HG02970 (cell line): Measurements from ENCODE around the gene ADAMTS2.
"Not testable (repeated sequence)": the region's sequence is repeated elsewhere in the genome, so short reads cannot be mapped to it uniquely, and the experiment has no call there.

Source experiments
- ATAC-seq: cut with Tn5 transposase; IDR thresholded peaks from one replicate; pipeline ENCODE4 v1.9.1; 2021; ENCODE audit warnings: mild to moderate bottlenecking, moderate library complexity, moderate number of reproducible peaks; ENCODE audit not compliant: unreplicated experiment, low FRiP score

The ADAMTS2 gene

DNA sequence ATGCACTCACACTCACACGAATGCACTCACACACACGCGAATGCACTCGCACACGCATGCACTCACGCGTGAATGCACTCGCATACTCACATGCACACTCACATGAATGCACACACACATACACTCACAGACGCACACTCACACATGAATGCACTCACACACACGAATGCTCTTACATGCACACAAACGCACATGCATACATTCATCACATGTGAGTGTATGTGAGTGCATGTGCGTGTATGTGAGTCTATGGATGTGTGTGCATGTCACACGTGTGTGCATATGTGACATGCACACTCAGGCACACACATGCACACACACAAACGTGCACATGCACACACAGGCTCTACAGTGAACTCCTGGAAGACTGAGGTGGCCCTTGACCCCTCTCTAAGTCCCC lies 121.7 kb downstream of the ADAMTS2 start:
- no peak for ATAC-seq

DNA sequence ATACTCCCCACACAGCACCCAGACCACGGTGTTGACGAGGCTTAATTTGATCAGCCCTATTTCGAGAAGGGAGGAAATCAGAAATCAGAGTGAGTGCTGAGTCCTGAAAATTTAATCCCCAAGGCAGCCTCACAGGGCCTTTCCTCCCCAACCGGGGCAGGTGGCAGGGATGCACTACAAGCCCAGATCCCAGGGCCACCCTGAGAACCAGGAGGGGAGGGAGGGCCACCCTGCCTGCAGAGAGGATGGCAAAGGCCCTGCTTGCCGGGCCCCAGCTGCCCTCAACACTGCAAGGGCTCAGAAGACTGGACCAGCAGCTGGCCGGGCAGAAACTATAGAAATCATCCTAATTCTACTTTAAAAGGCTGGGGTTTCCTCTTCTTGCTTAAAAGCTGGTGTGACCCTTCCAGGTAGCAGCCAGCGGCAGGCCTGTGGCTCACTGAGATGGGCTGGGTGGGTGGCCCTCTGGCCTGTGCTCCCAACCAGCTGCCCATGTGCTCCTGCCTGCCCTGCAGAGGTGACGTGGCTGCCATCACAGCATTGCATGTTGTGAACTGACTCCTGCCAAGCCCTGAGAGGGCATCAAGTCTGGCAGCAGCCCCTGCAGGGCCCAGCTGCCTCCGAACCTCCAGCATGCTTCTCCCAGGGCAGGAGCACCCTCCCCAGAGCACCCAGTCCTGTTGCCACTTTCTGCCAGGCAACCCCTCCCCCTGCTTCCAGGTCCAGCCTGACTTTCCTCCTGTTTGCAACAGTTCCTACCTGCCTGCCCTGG lies 122.8 kb downstream of the ADAMTS2 start:
- no peak for ATAC-seq

DNA sequence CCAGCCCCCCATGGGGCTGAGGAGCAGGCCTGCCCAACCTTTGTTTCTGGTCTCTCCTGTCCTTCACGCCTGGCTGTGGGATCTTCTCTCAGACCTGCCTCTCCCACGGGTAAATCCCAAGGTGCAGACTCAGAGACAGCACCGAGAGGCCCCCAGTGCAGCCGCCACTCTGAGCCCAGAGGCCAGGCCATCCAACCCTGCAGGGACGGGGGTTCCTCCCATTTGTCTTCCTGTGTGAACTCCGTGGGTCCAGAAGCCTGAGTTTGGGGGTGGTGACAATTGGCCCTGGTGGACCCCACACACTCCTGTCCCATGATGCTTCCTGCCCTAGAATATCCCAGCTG lies 123.4 kb downstream of the ADAMTS2 start:
- ATAC-seq = no peak

DNA sequence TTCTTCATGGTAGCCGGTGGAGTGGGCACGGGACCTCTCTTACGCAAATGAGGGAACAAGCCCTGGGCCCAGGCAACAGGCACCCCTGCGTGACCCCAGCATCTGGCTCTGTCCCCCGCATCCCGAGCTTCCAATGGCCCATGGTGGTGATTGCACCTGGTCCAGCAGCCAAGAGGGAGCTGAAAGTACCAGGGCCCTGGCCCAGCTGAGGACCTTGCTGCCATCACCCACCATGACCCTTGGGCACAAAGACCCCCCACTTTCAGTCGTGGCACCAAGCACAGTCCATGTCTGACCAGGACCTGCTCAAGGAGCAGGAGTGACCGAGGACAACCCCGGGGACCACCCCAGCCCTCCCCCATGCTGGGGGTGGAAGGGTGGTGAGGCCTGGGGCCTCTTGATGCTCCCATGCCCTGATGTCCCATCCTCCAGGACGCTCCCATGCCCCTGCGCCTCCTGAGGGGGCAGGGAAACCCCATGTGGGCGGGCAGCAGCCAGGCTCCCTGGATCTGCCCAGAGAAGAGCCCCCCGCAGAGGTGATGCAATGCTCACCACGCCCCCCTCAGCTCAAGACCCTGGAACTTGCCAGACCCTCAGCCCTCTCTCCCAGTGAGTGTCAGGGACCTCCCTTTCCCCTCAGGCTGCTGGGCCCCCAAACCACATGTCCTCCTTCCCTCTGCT lies 123.9 kb downstream of the ADAMTS2 start:
- ATAC-seq = no peak

DNA sequence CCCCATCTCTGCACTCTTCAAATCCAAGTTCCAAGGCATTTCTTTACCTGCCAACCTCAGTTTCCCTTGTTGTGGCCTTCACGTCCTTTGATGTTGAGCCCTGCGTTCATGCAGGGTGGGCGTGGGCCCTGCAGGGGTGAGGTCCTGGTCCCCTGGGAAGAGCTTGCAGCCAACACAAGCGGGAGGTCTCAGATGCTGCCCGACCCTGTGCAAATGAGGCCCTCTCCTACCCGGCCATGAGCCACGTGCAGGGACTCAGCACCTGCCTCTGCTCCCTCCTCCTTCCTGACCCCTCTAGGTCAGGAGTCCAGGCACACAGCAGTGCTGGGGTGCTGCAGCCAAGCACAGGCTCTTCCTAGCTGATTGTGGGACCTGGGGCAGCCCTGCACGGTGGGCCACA lies 124.5 kb downstream of the ADAMTS2 start:
- no peak for ATAC-seq

DNA sequence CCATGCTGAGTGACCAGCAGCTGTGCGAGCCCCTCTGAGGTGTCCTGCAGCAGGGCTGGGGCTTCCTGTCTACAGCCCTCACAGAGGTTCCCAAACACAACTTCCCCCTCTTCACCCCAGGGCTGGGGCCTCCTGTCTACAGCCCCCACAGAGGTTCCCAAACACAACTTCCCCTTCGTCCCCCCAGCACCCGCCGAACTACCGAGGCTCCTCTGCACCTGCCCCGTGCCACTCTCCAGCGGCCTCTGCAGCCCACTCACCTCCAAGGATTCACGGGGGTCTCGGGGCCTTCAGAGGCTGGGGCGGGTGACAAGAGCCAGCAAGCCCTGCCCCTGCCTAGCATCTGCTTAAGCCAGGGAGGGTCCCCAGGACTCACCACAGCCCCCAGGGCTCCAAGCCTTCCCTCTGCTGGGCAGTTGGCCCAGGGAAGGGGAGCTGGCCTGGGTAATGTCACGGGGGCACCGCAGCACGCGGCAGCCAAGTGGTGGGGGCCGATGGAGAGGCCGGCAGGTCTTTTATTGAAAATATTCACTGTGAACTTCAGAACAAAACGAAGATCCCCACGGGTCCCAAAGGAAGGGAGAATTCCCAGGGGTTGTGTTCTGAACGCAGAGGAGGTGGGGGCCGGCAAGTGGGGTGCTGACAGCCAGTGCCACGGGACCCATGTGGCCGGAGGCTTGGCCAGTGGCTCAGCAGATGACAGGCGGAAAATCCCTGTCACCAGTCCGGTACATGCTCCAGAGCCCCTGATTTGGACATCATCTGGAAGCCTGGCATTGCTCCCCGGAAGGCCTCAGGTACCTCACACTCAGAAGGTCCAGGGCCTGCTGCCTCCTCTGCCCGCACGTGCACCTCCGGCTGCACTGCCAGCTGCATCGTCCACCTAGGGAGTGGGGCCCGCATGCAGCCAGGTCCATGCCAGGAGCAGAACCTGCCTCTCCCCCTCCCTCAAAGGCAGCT lies 125.3 kb downstream of the ADAMTS2 start:
- no peak for ATAC-seq

DNA sequence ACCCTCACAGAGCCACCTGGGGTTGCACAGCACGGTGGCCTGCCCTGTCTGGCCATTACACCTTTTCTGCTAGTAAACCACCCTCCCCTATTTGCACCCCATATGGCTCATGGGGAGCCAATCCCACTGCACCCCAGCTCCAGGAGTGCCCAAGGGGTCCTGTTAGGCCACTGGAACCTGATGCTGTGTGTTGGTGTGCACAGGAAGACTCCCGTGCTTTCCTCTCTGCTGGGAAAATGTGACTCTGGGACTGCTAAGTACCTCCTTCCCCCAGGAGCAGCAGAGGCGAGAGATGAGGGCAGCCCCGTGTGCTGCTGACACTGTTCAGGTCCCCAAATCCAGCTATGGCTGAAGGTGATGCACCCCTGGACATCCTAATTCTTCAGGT lies 126.3 kb downstream of the ADAMTS2 start:
- ATAC-seq = no peak

DNA sequence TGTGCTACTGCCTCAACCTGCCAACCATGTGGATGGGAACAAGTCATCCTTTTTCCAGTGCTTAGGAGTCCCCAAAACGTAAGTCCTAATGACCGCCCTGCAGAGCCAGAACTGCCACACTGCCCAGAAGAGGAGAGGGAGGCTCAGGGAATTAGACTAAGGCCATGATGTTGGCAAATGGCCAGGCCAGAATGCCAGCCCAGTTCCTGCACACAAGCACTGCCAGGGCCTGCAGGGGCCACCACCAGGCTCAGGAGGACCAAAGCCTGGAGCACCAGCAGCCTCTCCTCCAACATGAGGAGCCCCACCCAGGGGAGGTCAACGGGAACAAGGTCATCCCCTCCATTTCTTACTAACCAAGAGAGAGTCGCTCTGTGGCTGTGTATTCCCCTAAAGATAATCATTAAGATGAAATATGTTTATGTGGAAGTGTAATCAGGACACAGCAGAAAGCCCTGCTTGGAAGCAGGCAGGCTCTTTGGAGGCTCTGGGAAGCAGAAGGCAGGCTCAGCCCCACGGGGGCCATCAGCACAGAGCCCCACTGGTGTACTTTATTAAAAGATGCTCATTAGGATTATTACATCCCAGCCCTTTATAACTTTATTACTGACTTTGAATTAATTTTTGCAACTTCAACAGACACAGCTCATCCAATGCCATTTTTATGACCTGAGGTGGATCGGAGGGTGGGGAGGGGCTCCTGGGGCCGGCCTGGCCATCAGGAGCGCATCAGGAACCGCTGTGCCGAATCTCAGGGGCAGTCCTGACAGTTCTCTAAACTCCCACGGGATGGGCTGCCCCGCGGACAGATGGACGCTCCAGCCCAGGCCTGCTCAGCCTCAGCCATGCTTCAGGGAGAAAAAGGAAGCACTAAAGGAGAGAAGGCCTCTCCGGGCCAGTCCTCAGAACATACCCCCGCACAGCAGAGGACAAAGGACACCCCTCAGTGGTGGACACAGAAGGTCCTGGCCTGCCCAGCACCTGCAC lies 127.0 kb downstream of the ADAMTS2 start:
- no peak for ATAC-seq

DNA sequence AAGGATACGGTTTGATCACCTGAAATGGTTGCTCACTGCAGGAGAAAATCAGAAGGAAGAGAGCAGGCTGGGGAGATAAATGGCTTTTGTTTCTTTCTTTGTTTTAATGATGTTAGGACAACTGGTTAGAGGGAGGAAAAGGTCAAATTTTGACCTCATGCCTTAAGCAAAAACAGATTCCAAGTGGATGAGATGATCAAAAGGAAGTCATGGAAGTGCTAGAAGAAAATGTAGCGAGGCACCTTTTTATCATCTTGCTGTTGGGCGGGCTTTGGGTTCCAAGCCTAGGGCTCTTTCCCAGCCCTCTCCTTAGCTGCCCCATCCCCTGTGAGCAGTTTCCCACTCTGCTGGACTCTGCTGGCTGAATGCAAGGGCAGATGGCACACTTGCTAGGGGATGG lies 127.9 kb downstream of the ADAMTS2 start:
- ATAC-seq = no peak

DNA sequence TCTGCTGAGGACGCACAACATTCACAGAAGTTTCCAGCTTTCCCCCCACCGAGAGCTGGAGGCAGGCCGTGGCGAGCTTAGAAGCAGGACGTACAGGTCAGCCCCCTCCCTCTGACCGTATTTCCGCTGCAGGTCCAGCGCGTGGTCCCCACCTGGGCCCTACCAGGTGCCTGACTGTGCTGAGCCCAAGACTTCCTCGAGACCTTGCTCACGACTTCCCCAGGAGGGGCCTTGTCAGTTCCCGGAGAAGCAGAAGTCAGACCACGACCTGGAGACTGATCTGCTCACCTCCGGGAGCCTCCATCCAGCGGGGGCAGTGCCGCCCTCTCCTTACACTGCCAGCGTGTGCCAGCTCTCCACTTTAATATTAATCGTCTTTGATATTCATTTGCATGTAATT lies 128.9 kb downstream of the ADAMTS2 start:
- not testable (repeated sequence) for ATAC-seq

DNA sequence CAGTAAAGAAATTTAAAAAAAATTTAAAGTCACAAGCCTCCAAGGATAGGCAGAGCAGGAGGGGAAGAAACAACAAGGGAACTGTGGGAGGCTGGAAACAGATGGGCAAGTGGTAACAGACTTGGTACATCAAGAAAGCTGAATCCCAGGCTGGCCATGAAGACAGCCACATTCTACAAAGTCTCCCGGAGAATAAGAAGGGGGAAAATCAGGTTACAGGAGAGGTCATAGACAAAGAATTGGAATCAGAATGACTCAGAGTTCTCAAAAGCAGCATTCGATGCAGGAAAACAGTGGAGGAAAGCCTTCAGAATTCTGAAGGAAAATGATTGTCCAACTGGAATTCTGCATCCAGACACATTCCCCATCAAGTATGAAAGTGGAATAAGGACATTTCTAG lies 129.7 kb downstream of the ADAMTS2 start:
- ATAC-seq = no peak

DNA sequence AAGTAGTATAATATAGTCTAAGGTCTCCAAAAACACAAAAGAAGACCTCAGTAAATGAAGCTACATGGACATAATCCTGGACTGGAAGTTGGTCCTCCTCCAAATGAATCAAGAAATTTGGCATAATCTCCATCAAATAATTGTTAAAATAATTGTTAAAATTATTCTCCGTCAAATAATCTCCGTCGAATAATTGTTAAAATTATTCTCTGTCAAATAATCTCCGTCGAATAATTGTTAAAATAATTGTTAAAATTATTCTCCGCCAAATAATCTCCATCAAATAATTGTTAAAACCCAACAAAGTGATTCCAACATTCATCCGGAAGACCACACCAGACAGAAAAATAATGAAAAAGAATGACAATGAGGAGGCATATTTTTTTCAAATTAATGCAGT lies 130.6 kb downstream of the ADAMTS2 start:
- ATAC-seq = no peak

DNA sequence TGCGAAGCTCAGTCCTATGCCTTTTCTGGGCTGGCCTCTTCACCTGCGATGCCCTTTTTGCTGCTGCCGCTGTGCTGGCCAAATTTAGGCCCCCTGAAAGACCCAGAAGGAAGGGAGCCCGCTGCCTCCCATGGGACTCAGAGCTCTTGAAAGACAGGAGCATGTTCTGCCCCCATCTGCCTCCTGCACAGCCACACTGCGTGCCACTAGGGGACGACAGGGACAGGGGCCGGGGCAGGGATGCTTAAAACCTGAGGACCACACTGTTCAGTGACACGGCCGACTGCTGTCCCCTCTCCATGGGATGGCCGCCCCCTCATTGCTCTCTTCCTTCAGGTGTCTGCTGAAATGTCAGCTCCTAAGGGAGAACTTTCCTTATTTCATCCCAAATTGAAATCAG lies 132.4 kb downstream of the ADAMTS2 start:
- no peak for ATAC-seq

DNA sequence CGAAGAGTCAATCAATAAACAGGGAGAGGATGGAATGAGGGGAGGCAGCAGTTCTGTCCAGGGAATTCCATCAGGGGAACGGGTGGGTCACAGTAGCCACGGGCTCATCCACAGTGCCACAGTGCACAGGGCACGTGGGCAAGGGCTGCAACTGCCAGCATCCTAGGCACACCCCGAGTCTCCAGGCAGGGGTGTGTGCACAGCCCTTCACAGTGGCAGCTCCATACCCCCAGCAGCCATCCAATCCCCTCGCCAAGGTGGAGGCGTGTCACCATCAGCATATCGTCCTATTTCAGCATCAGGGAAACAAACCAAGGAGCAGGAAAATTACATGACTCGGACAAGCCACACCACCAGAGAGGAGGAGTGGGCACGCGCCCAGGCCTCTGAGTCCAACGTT lies 133.6 kb downstream of the ADAMTS2 start:
- ATAC-seq = no peak

DNA sequence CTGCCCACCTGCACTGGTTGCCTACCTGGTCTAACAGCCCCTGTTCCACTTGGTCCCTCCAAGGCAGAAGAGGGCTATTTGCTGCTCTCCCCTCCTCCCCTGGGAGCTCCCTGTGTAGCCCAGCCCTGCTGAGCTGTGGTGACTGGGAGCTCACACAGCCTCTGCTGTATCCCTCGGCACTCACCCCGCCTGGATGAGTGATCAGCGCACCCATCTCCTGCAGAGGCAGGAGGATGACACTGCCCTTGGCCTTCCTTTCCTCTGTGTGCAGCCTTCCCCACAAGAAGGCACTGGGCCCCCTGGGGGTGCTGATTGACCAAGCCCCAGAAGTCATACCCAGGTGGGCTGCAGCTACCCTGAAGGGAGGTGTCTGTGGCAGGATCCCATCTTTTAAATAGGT lies 134.2 kb downstream of the ADAMTS2 start:
- ATAC-seq = no peak

DNA sequence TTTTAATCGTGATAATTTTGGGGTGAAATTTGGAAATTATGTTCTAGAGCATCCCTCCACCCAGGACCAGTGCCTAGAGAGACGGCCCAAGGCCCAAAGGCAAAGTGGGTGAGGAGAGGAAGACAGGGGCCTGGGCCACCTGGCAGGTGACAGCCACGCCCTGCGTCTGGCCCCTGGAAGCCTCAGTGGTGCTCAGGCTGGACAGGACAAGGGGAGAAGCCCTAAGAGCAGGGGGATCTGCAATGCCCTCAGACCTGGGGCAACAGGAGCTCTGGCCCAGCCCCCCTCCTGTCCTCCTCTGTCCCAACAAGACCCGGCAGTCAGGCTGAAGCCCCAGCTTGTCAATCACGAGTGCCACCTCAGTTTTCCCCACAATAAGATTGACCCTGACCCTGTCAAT lies 134.8 kb downstream of the ADAMTS2 start:
- ATAC-seq = no peak

DNA sequence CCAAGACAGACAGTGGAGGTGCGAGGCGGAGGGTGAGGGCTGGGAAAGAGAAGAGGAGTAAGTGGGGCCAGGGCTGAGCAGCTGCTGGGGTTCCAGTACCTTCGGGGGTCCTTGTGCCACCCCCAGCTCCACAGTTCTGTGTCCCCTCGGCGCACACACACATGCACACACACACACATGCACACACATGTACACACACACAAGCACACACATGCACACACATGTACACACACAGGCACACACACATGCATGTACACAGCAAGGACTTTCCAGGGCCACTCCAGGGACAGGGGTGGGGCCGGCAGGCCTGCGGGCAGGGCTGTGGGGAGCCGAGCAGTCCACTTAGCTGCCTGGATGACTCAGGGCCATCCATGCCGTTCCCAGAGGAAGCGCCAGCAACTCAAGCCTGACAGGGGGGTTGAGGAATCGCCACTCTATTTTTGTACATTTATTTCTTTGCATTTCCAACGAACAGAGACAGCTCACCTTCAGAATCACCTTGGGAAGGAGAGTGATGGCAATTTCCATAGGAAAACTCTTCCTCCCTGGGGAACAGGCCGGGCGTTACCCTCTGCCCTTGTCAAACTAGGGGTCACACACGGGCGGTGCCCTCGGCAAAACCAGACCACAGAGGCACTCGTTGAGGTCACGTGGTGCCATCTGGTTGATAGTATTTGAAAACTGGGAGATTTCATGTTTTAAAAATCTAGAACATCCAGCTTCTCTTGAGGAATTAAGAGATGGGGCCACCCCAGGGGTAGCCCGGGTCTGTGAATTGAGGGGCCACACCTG lies 135.7 kb downstream of the ADAMTS2 start:
- ATAC-seq = no peak

DNA sequence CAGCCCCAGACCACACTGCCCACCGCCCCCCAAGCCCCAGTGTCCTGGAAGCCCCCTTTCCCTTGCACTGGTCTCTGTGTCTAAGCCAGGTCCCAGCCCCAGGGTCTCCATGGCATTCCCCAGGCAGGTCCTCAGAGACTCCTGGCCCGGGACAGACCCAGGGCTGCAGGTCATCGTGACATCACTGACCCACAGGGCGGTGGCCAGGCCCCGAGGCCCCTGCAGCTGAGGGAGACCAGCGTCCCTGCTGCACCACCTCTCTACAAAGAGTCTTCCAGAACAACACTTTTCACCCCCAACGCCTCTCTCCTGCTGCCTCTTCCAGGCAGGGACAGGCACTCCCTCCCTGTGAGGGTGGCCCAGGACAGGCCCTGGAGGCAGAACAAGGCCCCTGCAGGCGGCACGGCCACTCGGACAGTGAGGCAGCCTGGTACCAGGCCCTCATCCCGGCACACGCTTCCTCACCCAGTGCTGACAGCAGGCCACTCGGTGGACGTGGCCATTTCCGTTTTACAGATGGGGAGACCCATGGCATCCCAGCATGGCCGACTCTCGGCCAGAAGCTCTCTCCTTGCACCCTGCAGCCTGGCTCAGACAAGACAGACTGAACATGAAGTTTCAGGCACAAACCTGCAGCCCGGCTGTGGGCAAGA lies 136.4 kb downstream of the ADAMTS2 start:
- ATAC-seq = no peak
